ENCODE measurements around the gene ITIH1.

DNA sequence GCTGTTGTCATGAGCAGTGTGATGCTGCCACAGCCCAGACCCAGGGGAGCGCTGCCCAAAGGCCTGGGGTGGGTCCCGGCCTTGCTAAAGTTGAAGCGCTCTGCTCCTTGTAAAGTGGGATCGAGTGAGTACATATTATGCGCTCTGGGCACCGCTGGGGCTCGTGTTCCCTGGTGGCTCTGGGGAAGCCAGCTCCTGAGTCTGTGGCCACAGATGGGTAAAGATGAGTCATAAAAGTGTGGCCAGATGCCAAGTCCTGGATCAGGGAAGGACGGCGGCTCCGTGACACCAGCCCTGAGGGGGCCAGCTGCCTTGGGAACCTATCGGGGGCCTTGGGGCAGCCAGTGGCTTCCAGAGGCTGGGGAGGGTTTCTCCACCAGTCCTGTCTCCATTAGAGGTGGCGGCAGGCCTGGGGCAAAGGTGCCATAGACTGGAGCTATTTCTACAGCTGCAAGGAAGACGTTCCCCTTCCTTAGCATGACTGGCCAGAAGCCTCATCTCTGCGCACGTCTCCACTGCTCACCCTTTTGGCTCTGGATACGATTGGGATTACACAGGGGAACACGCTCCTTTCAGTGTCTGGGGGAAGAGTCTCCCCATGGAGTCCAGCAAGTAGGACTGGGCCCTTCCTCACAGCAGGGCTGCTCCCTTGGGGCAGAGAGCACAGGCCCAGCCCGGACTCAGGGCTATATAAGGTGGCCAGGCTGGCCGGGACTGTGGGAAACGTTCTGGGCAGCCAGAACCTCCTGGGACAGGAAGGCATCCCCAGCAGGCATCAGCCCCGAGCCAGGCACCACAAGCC lies 54.3 kb downstream of the ITIH1 start:
- TF ChIP-seq, protein P1, sequence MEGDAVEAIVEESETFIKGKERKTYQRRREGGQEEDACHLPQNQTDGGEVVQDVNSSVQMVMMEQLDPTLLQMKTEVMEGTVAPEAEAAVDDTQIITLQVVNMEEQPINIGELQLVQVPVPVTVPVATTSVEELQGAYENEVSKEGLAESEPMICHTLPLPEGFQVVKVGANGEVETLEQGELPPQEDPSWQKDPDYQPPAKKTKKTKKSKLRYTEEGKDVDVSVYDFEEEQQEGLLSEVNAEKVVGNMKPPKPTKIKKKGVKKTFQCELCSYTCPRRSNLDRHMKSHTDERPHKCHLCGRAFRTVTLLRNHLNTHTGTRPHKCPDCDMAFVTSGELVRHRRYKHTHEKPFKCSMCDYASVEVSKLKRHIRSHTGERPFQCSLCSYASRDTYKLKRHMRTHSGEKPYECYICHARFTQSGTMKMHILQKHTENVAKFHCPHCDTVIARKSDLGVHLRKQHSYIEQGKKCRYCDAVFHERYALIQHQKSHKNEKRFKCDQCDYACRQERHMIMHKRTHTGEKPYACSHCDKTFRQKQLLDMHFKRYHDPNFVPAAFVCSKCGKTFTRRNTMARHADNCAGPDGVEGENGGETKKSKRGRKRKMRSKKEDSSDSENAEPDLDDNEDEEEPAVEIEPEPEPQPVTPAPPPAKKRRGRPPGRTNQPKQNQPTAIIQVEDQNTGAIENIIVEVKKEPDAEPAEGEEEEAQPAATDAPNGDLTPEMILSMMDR (conservative IDR thresholded peaks at IDR 0.05) = no peak
- no peak for TF ChIP-seq EZH2 (IDR thresholded peaks at IDR 0.05; ENCODE audit: low read depth)
